Upper lobe of left lung (tissue), 6 donors: ENCODE data around the gene GLI1. TPM values are rescaled to one million over a fixed set of nuclear protein-coding genes. Genes with fewer than 3 reads are reported as not detected.
"Not testable (repeated sequence)": the region's sequence is repeated elsewhere in the genome, so short reads cannot be mapped to it uniquely, and the experiment has no call there.

Source experiments
- ATAC-seq, 2 donors: fragments of 200-7000 bp; cut with Tn5 transposase; one replicate each; pipeline ENCODE4 v1.9.1; 2022; ENCODE audit warnings: mild to moderate bottlenecking in 2 of 2, moderate library complexity in 2 of 2; ENCODE audit not compliant: low FRiP score in 2 of 2
- DNase-seq, 2 donors: peaks; one replicate each; pipeline ENCODE4 v3.0.0-alpha.2; 2019 to 2020
- H3K27ac ChIP-seq, 4 donors: fragments of 200-600 bp; sonication (generic); one replicate each; pipeline ENCODE4 v1.5.1; 2016 to 2019
- H3K27me3 ChIP-seq, 4 donors: fragments of 200-600 bp; sonication (generic); one replicate each; pipeline ENCODE4 v1.5.1; 2017 to 2019
- H3K36me3 ChIP-seq, 4 donors: fragments of 200-600 bp; sonication (generic); one replicate each; pipeline ENCODE4 v1.5.1; 2016 to 2019
- H3K4me1 ChIP-seq, 4 donors: fragments of 200-600 bp; sonication (generic); one replicate each; pipeline ENCODE4 v1.5.1; 2018 to 2019
- H3K4me3 ChIP-seq, 4 donors: fragments of 200-600 bp; sonication (generic); one replicate each; pipeline ENCODE4 v1.5.1; 2017 to 2019; ENCODE audit warnings: mild to moderate bottlenecking in 2 of 4, moderate library complexity in 1 of 4
- H3K9me3 ChIP-seq, 4 donors: fragments of 200-600 bp; sonication (generic); one replicate each; pipeline ENCODE4 v1.5.1; 2018 to 2019
- CTCF ChIP-seq, 6 experiments: fragments of 450-650 bp in 4 of 6; fragments of 200-600 bp in 2 of 6; sonication (generic) in 2 of 6; IDR thresholded peaks; one replicate each; pipeline ENCODE4 v1.5.1; 2016 to 2019; ENCODE audit warnings: antibody characterized with exemption in 6 of 6
- EP300 ChIP-seq, 4 donors: sonication (generic); formaldehyde crosslinking; IDR thresholded peaks; one replicate each; pipeline ENCODE4 v1.5.1; 2017; ENCODE audit warnings: antibody characterized with exemption in 4 of 4, control low read depth in 2 of 4
- POLR2A ChIP-seq, 4 donors: fragments of 450-650 bp; IDR thresholded peaks; one replicate each; pipeline ENCODE4 v1.5.1; 2016 to 2017; ENCODE audit warnings: antibody characterized with exemption in 4 of 4, mild to moderate bottlenecking in 2 of 4
- POLR2AphosphoS5 ChIP-seq, 2 donors: sonication (generic); formaldehyde crosslinking; IDR thresholded peaks; one replicate each; pipeline ENCODE4 v1.5.1; 2017; ENCODE audit warnings: antibody characterized with exemption in 2 of 2
- WGBS, 2 donors: methylation state at CpG; one replicate each; pipeline ENCODE4 v1.1.5; 2017 to 2018; 5-methylcytosine and 5-hydroxymethylcytosine counted together
- total RNA-seq, 6 donors: library from RNA; depleted of rRNA in 4 of 6; stranded (reverse); fragments of >200 nt in 4 of 6; gene quantifications; one replicate each; pipeline versions ENCODE4 v1.1.0 to v1.2.1, GENCODE V29; 2016 to 2021
- donor health status: DM: no; HTN: no; CAD: no; lungs with moderate emphysema.
- donor health status: DM: no; HTN: yes; CAD: no; lungs with severe emphysema.

The GLI1 gene
- total RNA-seq, 6 donors from 2014 or later = 0.69 to 3.0 (median 1.5) TPM; not detected in 2

GRCh38 chr12:57488402-57489156, 29.0 kb downstream of the GLI1 start:
- Histone ChIP-seq H3K27ac (peak overlapping the region; percentile 77 to 88 (median 84)), H3K27me3 (no peaks in the 10 kb centered on the region), H3K9me3 (no peaks in the 10 kb centered on the region), H3K4me3 (peak overlapping the region; percentile 60 to 86 (median 78)), H3K4me1 (peaks cover 12 to 20% (median 15%) of the 10 kb centered on the region in 4 donors), H3K36me3 (peaks cover 15 to 41% (median 29%) of the 10 kb centered on the region in 4 donors)
- 31% methylated on average over 11 of the region's 11 CpGs for WGBS, 2 donors
- TF ChIP-seq POLR2A (IDR thresholded peaks at IDR 0.05) = no peak
- TF ChIP-seq POLR2AphosphoS5 (IDR thresholded peaks at IDR 0.05) = no peak
- no peak for TF ChIP-seq EP300 (IDR thresholded peaks at IDR 0.05)
- TF ChIP-seq CTCF (IDR thresholded peaks at IDR 0.05) = no peak
- DNase-seq = no peak
- ATAC-seq = no peak

GRCh38 chr12:57489157-57489641, 29.6 kb downstream of the GLI1 start:
- TF ChIP-seq POLR2A (IDR thresholded peaks at IDR 0.05) = no peak
- TF ChIP-seq EP300 (IDR thresholded peaks at IDR 0.05) = no peak
- no peak for TF ChIP-seq POLR2AphosphoS5 (IDR thresholded peaks at IDR 0.05)
- no peak for TF ChIP-seq CTCF (IDR thresholded peaks at IDR 0.05)
- no peak overlapping the region for H3K27ac ChIP-seq
- peak overlapping the region in 2 of 4 donors; percentile 84 to 86 for H3K4me3 ChIP-seq
- peaks cover 15 to 45% (median 29%) of the 10 kb centered on the region in 4 donors for H3K36me3 ChIP-seq
- no peaks in the 10 kb centered on the region for H3K9me3 ChIP-seq
- peaks cover 12 to 20% (median 15%) of the 10 kb centered on the region in 4 donors for H3K4me1 ChIP-seq
- DNase-seq (no peak), ATAC-seq (no peak)
- 89 to 92% methylated on average over 5 of the region's 5 CpGs for WGBS, 2 donors
- H3K27me3 ChIP-seq = no peaks in the 10 kb centered on the region

GRCh38 chr12:57490126-57490525, 30.5 kb downstream of the GLI1 start:
- Histone ChIP-seq H3K4me3 (no peak overlapping the region), H3K27ac (no peak overlapping the region), H3K9me3 (no peaks in the 10 kb centered on the region), H3K36me3 (peaks cover 15 to 51% (median 31%) of the 10 kb centered on the region in 4 donors), H3K4me1 (peaks cover 12 to 20% (median 15%) of the 10 kb centered on the region in 4 donors), H3K27me3 (no peaks in the 10 kb centered on the region)
- DNase-seq (no peak), ATAC-seq (no peak)
- TF ChIP-seq EP300 (IDR thresholded peaks at IDR 0.05) (no peak), CTCF (IDR thresholded peaks at IDR 0.05) (no peak), POLR2AphosphoS5 (IDR thresholded peaks at IDR 0.05) (no peak), POLR2A (IDR thresholded peaks at IDR 0.05) (no peak)
- WGBS, 2 donors = 94 to 100% methylated on average over 1 to 4 of the region's 4 CpGs

- DNase-seq (no peak), ATAC-seq (no peak)
- H3K4me1 ChIP-seq = peaks cover 12 to 20% (median 15%) of the 10 kb centered on the region in 4 donors
- no peaks in the 10 kb centered on the region for H3K9me3 ChIP-seq
- no peak for TF ChIP-seq POLR2AphosphoS5 (IDR thresholded peaks at IDR 0.05)
- TF ChIP-seq EP300 (IDR thresholded peaks at IDR 0.05) = no peak
- no peak for TF ChIP-seq CTCF (IDR thresholded peaks at IDR 0.05)
- no peak for TF ChIP-seq POLR2A (IDR thresholded peaks at IDR 0.05)
- 92 to 94% methylated on average over 15 of the region's 15 CpGs for WGBS, 2 donors
- H3K4me3 ChIP-seq = no peak overlapping the region
- no peak overlapping the region for H3K27ac ChIP-seq
- H3K27me3 ChIP-seq = no peaks in the 10 kb centered on the region
- H3K36me3 ChIP-seq = peaks cover 15 to 65% (median 39%) of the 10 kb centered on the region in 4 donors
Measured at GRCh38 chr12:57491393-57492280, 32.1 kb downstream of the GLI1 start.

- H3K27me3 ChIP-seq, H3K27ac ChIP-seq, H3K4me1 ChIP-seq, ATAC-seq, H3K4me3 ChIP-seq, H3K9me3 ChIP-seq: not testable (repeated sequence)
- DNase-seq = peak in 1 of 2 donors; percentile 65
- WGBS, 2 donors = 94% methylated on average over 2 to 27 of the region's 48 CpGs
- H3K36me3 ChIP-seq = peaks cover 22 to 85% (median 55%) of the 10 kb centered on the region in 4 donors
Measured at GRCh38 chr12:57495051-57495701, 35.6 kb downstream of the GLI1 start.
